Mesothelial cell of epicardium (in vitro differentiated cells): ENCODE measurements around the gene RETREG3. TPM values are rescaled to one million over a fixed set of nuclear protein-coding genes. Genes with fewer than 3 reads are reported as not detected.

Source experiments
- DNase-seq, 2 experiments: peaks; one replicate each; pipeline ENCODE4 v3.0.0; 2021; ENCODE audit warnings: low spot score in 2 of 2; ENCODE audit not compliant: unreplicated experiment in 2 of 2
- H3K27ac Mint-ChIP-seq: 2 replicates; pipeline ENCODE4 v1.8.0; 2021; ENCODE audit warnings: mixed read lengths
- H3K27me3 Mint-ChIP-seq: 2 replicates; pipeline ENCODE4 v1.8.0; 2021; ENCODE audit warnings: low read depth, mixed read lengths
- H3K36me3 Mint-ChIP-seq: 2 replicates; pipeline ENCODE4 v1.8.0; 2021; ENCODE audit warnings: mixed read lengths
- H3K4me1 Mint-ChIP-seq: 2 replicates; pipeline ENCODE4 v1.8.0; 2021; ENCODE audit warnings: mixed read lengths
- H3K4me3 Mint-ChIP-seq: 2 replicates; pipeline ENCODE4 v1.8.0; 2021; ENCODE audit warnings: mild to moderate bottlenecking, moderate library complexity, mixed read lengths
- H3K9me3 Mint-ChIP-seq: 2 replicates; pipeline ENCODE4 v1.8.0; 2021; ENCODE audit warnings: mixed read lengths
- total RNA-seq: library from RNA; stranded (reverse); gene quantifications from 3 replicates; pipeline ENCODE4 v1.2.1, GENCODE V29; 2021
- TF ChIP-seq, protein P1 (sequence below): fragments of 200-600 bp; sonication (generic); IDR thresholded peaks from one replicate; pipeline ENCODE4 v1.5.0; 2021; ENCODE audit warnings: antibody characterized with exemption; ENCODE audit not compliant: unreplicated experiment

Gene RETREG3
- total RNA-seq, 1 donor from 2014 or later: 77.7 TPM

GRCh38 chr17:42607769-42608168 is 1.4 kb downstream of the RETREG3 start:
- TF ChIP-seq, protein P1, sequence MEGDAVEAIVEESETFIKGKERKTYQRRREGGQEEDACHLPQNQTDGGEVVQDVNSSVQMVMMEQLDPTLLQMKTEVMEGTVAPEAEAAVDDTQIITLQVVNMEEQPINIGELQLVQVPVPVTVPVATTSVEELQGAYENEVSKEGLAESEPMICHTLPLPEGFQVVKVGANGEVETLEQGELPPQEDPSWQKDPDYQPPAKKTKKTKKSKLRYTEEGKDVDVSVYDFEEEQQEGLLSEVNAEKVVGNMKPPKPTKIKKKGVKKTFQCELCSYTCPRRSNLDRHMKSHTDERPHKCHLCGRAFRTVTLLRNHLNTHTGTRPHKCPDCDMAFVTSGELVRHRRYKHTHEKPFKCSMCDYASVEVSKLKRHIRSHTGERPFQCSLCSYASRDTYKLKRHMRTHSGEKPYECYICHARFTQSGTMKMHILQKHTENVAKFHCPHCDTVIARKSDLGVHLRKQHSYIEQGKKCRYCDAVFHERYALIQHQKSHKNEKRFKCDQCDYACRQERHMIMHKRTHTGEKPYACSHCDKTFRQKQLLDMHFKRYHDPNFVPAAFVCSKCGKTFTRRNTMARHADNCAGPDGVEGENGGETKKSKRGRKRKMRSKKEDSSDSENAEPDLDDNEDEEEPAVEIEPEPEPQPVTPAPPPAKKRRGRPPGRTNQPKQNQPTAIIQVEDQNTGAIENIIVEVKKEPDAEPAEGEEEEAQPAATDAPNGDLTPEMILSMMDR: no peak
- peaks cover 7% of the 10 kb centered on the region for H3K36me3 Mint-ChIP-seq
- peak overlapping the region; percentile 97 for H3K27ac Mint-ChIP-seq
- H3K4me1 Mint-ChIP-seq: peaks cover 34% of the 10 kb centered on the region
- peak overlapping the region; percentile 94 for H3K4me3 Mint-ChIP-seq
- H3K27me3 Mint-ChIP-seq: no peaks in the 10 kb centered on the region
- no peaks in the 10 kb centered on the region for H3K9me3 Mint-ChIP-seq
- no peak for DNase-seq

- Mint-ChIP-seq H3K9me3 (no peaks in the 10 kb centered on the region), H3K4me3 (no peak overlapping the region), H3K36me3 (peaks cover 2% of the 10 kb centered on the region)
These were observed 5.9 kb downstream of the RETREG3 start for GRCh38 chr17:42603318-42603717.

GRCh38 chr17:42598905-42599304 is 10.3 kb downstream of the RETREG3 start:
- H3K4me1 Mint-ChIP-seq: peaks cover 21% of the 10 kb centered on the region
- no peaks in the 10 kb centered on the region for H3K9me3 Mint-ChIP-seq
- H3K36me3 Mint-ChIP-seq: peaks cover 3% of the 10 kb centered on the region
- peak overlapping the region; percentile 68 for H3K27ac Mint-ChIP-seq
- H3K27me3 Mint-ChIP-seq: no peaks in the 10 kb centered on the region
- H3K4me3 Mint-ChIP-seq: no peak overlapping the region
- TF ChIP-seq, protein P1: no peak
- DNase-seq: no peak

More at GRCh38 chr17:42603318-42603717, 5.9 kb downstream of the RETREG3 start:
- Mint-ChIP-seq H3K4me1 (peaks cover 36% of the 10 kb centered on the region), H3K27me3 (no peaks in the 10 kb centered on the region), H3K27ac (peak overlapping the region; percentile 66)
- TF ChIP-seq, protein P1: no peak
- no peak for DNase-seq

DNA sequence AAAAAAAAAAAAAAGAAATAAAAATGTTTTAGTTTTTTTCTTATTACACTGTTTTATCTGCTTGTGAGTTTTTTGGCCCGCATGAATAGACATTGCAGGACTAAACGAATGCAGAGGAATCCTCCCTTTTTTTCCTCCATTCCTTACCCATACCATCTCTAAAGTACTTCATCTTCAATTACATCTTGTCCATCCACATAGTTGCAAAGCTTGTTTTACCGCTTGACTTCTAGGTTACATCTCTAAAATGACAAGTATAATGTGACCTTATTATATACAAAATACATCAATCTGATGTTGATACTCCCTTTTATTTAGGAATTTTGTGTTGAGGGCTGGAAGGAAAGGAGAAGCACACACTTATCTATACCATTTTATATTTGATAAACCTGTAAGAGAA is 12.8 kb downstream of the RETREG3 start:
- H3K4me1 Mint-ChIP-seq: peaks cover 19% of the 10 kb centered on the region
- H3K4me3 Mint-ChIP-seq: no peak overlapping the region
- H3K27ac Mint-ChIP-seq: peak overlapping the region; percentile 15
- H3K27me3 Mint-ChIP-seq: no peaks in the 10 kb centered on the region
- H3K9me3 Mint-ChIP-seq: no peaks in the 10 kb centered on the region
- H3K36me3 Mint-ChIP-seq: peaks cover 3% of the 10 kb centered on the region
- TF ChIP-seq, protein P1: no peak
- DNase-seq: no peak

GRCh38 chr17:42591411-42591810 is 17.8 kb downstream of the RETREG3 start:
- H3K27me3 Mint-ChIP-seq: no peaks in the 10 kb centered on the region
- no peak overlapping the region for H3K4me3 Mint-ChIP-seq

More at GRCh38 chr17:42591411-42591810, 17.8 kb downstream of the RETREG3 start:
- Mint-ChIP-seq H3K9me3 (no peaks in the 10 kb centered on the region), H3K36me3 (peaks cover 22% of the 10 kb centered on the region), H3K27ac (no peak overlapping the region), H3K4me1 (peaks cover 4% of the 10 kb centered on the region)
- TF ChIP-seq, protein P1: no peak
- DNase-seq: no peak
